Spleen (tissue), 7 donors: ENCODE data around the gene ATP2B2.

Experiments
- POLR2A ChIP-seq, 3 donors: fragments of 450-650 bp; IDR thresholded peaks; one replicate each; pipeline ENCODE4 v1.5.1; 2017; ENCODE audit warnings: antibody characterized with exemption in 3 of 3, mild to moderate bottlenecking in 1 of 3
- POLR2AphosphoS5 ChIP-seq, 3 donors: sonication (generic); formaldehyde crosslinking; IDR thresholded peaks; one replicate each; pipeline ENCODE4 v1.5.1; 2017; ENCODE audit warnings: antibody characterized with exemption in 3 of 3
- TF ChIP-seq, protein P1 (sequence below), 11 experiments: fragments of 200-600 bp in 7 of 11; fragments of 450-650 bp in 4 of 11; sonication (generic) in 4 of 11; IDR thresholded peaks in 8 of 11; conservative IDR thresholded peaks in 3 of 11; 1 replicate in 7 of 11; 2 replicates in 4 of 11; pipeline versions ENCODE4 v1.4.0 to v1.8.0; 2016 to 2021; ENCODE audit warnings: antibody characterized with exemption in 11 of 11, inconsistent platforms in 4 of 11, mild to moderate bottlenecking in 1 of 11
- donor health status: DM: no; HTN: no; CAD: no; lungs with moderate emphysema.
- donor health status: DM: no; HTN: no; CAD: no.
- donor health status: DM: no; HTN: no; CAD: no.

DNA sequence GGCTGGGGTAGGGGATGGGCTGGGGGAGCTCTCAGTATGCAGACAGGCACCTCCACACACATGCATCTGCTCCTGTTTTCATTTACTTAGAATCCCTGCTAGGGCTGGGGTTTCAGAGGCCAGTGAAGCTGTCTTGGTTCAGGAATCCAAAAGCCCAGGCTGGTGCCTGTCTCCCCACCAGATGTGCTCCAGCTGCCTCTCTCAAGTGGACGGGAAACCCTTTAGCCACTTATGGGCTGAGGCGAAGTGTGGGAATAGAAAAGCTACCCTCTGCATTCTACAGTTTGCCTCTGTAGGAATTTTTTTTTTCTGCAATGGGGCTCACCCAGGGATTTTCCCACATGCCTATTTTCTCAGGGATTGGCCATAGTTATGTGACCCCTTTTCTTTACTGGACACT, 72.5 kb downstream of the ATP2B2 start:
- TF ChIP-seq, protein P1, sequence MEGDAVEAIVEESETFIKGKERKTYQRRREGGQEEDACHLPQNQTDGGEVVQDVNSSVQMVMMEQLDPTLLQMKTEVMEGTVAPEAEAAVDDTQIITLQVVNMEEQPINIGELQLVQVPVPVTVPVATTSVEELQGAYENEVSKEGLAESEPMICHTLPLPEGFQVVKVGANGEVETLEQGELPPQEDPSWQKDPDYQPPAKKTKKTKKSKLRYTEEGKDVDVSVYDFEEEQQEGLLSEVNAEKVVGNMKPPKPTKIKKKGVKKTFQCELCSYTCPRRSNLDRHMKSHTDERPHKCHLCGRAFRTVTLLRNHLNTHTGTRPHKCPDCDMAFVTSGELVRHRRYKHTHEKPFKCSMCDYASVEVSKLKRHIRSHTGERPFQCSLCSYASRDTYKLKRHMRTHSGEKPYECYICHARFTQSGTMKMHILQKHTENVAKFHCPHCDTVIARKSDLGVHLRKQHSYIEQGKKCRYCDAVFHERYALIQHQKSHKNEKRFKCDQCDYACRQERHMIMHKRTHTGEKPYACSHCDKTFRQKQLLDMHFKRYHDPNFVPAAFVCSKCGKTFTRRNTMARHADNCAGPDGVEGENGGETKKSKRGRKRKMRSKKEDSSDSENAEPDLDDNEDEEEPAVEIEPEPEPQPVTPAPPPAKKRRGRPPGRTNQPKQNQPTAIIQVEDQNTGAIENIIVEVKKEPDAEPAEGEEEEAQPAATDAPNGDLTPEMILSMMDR (IDR thresholded peaks at IDR 0.05 in 8 of 11, conservative IDR thresholded peaks at IDR 0.05 in 3 of 11) = no peak
- TF ChIP-seq POLR2A (IDR thresholded peaks at IDR 0.05) (no peak), POLR2AphosphoS5 (IDR thresholded peaks at IDR 0.05) (no peak)
